ENCODE measurements around the gene HIVEP3.

The HIVEP3 gene

DNA sequence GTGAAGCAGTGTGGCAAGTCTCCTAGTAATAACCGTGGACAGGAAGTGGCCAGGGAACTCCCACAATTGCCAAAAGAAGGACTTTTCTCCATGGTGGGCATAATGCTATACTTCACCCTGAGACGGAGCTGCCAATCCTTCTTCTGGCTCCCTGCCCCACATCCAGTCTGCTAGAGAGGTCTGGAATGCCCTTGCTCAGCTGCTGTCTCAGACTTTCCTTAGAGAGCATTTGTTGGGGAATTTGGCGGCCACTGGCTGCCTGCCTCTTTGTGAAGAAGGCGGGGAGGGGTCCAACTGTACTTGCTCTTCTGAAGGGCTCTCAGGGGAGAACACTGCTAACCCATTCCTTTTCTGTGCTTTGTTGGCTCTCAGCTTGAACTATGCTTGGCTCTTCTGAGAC, 310.5 kb downstream of the HIVEP3 start:
- in situ Hi-C loops (cut with HindIII; ENCODE audit: low sequenced_read_pairs) = no loop called here

DNA sequence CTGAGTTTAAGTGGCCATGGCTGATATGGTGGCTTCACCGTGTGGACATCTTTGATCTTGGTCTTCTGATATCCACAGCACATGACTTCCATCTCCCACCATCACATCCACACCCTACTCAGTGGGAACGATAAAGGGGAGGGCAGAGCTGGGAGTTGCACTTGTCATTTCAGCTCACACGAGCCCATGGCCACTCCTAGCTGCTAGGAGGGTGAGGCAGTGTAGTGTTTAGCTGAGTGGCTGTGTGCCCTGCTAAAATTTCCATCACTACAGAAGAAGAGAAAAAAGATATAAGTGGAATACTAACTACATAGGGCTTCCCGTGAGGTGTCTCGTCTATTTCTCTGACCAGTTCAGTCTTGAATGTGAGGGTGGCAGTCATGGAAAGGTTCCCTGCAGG, 310.9 kb downstream of the HIVEP3 start:
- in situ Hi-C loops (cut with HindIII; ENCODE audit: low sequenced_read_pairs) = no loop called here

GRCh38 chr1:41599912-41600311, 318.8 kb downstream of the HIVEP3 start:
- in situ Hi-C loops (cut with HindIII; ENCODE audit: low sequenced_read_pairs) = no loop called here

- in situ Hi-C loops (cut with HindIII; ENCODE audit: low sequenced_read_pairs) = no loop called here
These were observed 320.4 kb downstream of the HIVEP3 start for GRCh38 chr1:41598325-41598724.

DNA sequence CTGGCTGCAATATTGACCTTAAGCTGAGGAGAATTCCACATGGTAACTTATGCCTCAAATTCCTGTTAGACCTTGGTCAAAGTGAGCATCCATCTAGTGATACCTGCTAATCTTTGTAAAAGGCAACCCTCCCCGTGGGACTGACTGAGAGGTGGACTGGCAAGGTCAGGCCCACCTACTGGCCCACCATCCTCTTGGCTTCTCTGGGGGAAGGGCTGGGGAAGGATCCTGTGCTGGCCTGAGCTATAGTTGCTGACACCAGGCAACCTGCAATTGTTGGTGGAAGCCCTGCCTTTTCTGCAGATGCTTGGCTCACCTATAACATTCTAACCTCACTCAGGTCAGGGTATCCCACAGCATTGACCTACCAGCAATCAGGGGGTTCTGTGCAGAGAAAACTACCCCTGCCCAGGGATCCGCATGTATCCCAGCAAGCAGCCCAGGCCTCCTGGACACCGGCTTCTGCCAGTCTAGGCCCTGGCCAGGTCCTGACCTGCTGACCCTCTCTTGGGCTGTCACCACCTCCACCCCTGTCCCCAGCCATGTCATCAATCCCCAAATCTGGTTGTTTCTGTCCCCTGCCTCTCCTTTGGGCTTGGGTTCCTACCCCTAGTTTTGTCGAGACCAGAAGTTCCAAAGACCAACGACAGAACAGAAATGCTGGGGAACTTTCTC, 326.1 kb downstream of the HIVEP3 start:
- in situ Hi-C loops (cut with HindIII; ENCODE audit: low sequenced_read_pairs) = no loop called here

GRCh38 chr1:41591891-41592290, 326.8 kb downstream of the HIVEP3 start:
- in situ Hi-C loops (cut with HindIII; ENCODE audit: low sequenced_read_pairs) = no loop called here

GRCh38 chr1:41590331-41590730, 328.4 kb downstream of the HIVEP3 start:
- in situ Hi-C loops (cut with HindIII; ENCODE audit: low sequenced_read_pairs) = no loop called here

DNA sequence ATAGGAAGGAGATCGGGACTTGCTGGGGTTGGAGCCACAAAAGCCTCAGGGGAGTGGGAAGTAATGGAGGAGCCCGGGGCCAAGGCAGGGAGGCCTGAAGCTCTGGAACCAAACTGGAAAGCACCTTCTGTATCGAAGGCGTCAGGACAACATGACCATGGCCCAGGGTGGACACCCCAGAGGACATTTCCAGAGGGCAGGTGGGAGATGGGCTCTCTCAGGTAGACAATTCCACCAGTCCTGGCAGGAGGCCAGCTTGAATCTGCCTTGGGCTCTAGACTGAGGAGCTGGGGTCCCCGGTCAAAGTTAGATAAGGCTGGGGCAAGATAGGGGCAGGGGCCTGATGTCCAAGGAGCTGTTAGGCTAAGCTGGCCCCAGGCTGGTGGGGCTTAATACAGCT, 329.3 kb downstream of the HIVEP3 start:
- in situ Hi-C loops (cut with HindIII; ENCODE audit: low sequenced_read_pairs) = no loop called here

GRCh38 chr1:41588334-41588875, 330.3 kb downstream of the HIVEP3 start:
- in situ Hi-C loops (cut with HindIII; ENCODE audit: low sequenced_read_pairs) = no loop called here

DNA sequence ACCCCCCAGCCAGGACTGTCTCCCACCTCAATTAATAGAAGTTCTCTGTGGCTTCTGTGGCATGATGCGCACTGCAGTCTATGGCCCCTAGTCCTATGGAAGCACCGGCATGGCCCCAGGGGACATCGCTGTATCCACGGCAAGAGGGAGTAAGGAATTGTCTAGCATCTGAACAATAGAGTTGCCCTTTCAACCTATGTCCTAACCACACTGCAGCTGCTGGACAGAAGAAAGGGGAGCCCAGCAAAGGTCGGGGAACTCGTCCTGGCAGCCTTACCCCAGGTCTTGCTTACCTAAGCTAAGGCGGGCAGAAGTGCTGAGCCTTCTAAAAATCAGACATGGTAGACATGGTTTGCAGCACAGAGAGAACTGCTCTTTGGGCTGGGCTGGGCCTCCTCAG, 330.9 kb downstream of the HIVEP3 start:
- in situ Hi-C loops (cut with HindIII; ENCODE audit: low sequenced_read_pairs) = no loop called here

GRCh38 chr1:41586230-41586629, 332.5 kb downstream of the HIVEP3 start:
- in situ Hi-C loops (cut with HindIII; ENCODE audit: low sequenced_read_pairs) = no loop called here

DNA sequence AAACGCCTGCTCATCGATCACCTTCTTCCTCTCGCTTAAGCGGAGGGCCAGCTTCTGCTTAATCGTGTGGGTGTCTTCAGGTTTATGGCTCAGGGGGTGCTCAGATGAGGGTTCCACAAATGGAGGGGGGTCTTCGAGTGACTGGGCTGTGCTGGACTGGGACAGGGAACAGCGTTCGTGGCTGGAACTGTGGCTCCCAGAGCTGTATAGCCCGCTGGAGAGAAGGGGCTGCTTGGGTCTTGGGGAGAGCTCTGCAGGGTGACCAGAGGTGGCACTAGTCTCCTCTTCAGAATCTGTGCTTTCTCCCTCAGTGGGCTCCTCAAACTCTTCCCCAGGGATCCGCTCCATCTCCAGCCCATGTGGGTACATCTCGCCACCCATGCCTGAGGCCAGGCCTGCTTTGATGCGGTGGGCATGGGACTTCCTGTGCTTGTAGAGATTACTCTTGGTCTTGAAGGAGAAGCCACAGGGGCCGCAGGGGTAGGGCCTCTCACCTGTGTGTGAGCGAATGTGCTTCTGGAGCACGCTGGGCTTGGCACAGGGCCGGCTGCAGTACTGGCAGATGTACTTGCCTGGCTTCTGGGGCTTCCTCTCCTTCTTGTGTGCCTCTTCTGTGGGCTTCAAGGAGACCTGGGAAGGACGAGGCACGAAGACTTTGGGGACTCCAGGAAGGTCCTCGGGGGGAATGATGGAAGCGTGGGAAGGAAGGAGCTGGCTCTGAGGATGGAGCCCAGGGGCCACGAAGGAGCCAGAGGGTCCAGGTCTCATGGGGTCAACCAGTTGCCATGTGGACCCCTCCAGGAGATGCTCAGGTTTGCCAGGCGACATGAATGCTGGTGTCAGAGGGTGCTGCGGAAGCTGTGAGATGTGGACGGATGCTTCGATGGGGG, 334.8 kb downstream of the HIVEP3 start:
- in situ Hi-C loops (cut with HindIII; ENCODE audit: low sequenced_read_pairs) = no loop called here

DNA sequence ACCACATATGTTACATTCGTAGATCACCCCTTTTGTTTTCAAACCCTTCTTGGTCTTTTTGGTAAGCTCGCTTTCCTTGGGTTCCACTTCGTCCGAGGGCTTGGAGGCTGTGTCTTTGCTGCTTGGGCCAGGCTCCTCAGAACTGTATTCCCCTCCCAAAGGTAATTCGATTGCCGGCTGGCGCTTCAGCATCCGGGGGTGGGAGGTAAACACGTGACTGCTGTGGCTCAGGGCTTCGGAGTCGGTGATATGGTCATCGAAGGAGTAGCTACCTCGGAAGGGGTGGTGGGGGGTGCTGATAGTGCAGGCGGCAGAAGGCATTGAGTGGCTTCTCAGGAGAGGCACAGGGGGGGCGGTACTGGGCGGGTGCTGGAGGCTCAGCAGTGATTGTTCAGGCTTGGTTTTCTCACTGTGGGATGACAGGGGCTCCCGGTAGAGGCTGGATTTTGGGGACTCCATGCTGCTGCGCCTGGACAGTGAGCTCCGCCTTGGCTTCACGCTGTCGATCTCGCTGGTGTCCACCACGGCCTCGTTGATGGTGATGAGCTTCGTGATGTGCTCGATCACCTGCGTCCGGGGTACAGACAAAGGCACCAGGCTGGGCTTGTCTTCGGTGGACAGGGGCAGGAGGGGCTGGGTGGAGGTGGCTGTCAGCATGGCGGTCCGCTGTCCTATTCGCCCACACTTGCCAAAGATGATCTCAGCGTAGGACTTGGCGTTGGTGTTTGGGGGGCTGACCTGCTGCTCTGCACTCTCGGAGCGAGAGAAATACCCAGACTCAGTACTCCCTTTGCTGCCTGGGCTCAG, 335.7 kb downstream of the HIVEP3 start:
- in situ Hi-C loops (cut with HindIII; ENCODE audit: low sequenced_read_pairs) = no loop called here

DNA sequence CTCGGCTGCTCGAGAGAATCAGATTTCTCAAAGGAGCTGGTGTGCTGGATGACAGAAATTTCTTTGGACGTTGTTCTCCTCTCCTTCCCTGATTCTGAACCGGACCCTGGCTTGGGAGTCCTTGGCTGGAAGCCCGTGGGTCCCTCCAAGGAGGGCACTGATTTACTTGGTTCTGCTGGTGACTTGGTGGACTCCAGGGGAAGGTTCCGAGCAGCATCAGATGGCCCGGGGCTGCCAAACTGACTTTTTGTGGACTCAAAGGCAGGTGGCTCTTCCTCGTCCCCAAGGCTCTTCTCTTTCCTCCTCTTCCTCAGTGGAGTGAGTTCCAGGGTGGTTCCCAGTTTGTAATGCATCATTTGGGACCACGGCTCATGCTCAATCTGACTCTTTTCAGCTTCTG, 336.4 kb downstream of the HIVEP3 start:
- in situ Hi-C loops (cut with HindIII; ENCODE audit: low sequenced_read_pairs) = no loop called here

- in situ Hi-C loops (cut with HindIII; ENCODE audit: low sequenced_read_pairs) = no loop called here
These were observed 336.8 kb downstream of the HIVEP3 start for GRCh38 chr1:41582004-41582325.

GRCh38 chr1:41581216-41582003, 337.3 kb downstream of the HIVEP3 start:
- in situ Hi-C loops (cut with HindIII; ENCODE audit: low sequenced_read_pairs) = no loop called here

DNA sequence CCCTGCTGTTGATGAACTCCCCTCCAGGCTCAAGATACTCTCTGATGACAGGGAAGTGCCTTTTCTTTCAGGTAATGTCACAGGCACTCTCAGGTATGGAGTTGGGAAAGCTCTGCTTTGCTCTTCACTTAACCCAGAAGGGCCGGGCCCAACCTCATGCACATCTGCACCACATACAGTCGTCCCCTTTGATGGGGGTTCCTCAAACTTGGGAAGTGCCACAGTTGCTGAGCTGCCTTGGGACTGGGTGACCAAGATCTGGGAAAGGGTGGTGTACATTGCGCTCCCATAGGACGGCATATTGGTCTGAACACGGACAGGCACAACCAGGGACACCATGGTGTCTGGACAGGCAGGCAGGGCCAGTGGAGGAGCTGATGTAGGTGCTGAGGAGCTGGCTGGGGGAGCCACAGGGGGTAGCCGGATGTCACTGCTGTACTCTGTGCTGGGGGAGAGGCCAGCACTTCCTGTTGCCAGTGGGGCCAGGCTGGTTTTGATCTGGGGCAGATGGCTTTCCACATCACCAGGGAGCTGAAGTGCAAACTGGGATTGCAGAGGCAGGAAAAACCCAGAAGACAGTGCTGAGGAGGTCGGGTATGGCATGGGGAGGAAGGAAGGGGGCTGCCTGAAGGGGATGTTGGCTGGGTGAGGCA, 338.1 kb downstream of the HIVEP3 start:
- in situ Hi-C loops (cut with HindIII; ENCODE audit: low sequenced_read_pairs) = no loop called here

DNA sequence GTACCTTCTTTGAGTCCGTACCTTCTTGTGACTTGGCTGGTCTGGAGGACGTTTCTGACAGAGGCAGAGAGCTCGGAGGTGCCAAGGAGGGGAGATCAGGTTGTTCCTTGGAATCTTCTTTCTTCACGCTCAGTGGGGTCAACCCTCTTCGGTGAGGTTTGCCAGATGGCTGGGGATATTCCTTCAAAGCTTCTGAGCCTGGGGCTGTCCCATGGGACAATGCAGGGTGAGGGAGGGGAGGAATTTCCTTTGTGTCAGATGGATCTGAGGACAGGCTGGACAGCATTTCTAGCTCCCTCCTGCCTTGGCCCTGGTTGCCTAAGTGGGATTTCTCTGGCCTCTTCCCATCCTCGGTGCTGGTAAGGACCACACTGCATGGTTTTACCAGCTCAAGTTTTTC, 338.7 kb downstream of the HIVEP3 start:
- in situ Hi-C loops (cut with HindIII; ENCODE audit: low sequenced_read_pairs) = no loop called here

GRCh38 chr1:41578712-41579335, 339.9 kb downstream of the HIVEP3 start:
- in situ Hi-C loops (cut with HindIII; ENCODE audit: low sequenced_read_pairs) = no loop called here

- in situ Hi-C loops (cut with HindIII; ENCODE audit: low sequenced_read_pairs) = no loop called here
These were observed 342.1 kb downstream of the HIVEP3 start for GRCh38 chr1:41576620-41577019.
